T-helper 2 cell (primary cell): Measurements from ENCODE around the gene TM4SF20.
A peak's percentile ranks its signal among the peaks of the same experiment; 100 is the strongest.

Experiments
- DNase-seq, 5 experiments: peaks; one replicate each; pipeline versions ENCODE4 v3.0.0 to v3.0.0-alpha.2; 2012 to 2022
- total RNA-seq, 2 donors: gene quantifications; one replicate each; lab custom pipeline; 2026; lab: John Stamatoyannopoulos, UW

The TM4SF20 gene, protein sequence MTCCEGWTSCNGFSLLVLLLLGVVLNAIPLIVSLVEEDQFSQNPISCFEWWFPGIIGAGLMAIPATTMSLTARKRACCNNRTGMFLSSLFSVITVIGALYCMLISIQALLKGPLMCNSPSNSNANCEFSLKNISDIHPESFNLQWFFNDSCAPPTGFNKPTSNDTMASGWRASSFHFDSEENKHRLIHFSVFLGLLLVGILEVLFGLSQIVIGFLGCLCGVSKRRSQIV
- total RNA-seq = 0 reads per million in 2 donors

DNA sequence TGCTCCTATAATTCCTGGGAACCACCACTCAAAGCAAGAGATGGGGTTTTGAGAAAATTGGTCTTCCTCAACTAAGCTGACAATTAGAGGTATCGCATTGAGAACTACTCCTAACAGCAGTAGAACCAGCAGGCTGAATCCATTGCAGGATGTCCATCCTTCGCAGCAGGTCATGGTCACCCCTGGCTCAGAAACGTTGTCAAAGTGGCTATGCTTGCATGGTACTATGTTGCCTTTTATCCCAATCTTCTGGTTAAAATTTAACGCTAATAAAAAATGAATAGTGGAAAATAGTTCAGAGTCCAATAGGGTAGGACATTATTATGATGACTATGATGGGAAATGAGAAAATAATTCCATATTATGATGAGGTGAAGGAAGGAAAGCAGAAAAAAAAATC, at the start of gene TM4SF20:
Gene TM4SF20, minus strand, starts transcription at position 212 of the 400 bp plus-strand sequence. Its CDS starts 38 bp downstream, at position 174.
- no peak for DNase-seq

DNA sequence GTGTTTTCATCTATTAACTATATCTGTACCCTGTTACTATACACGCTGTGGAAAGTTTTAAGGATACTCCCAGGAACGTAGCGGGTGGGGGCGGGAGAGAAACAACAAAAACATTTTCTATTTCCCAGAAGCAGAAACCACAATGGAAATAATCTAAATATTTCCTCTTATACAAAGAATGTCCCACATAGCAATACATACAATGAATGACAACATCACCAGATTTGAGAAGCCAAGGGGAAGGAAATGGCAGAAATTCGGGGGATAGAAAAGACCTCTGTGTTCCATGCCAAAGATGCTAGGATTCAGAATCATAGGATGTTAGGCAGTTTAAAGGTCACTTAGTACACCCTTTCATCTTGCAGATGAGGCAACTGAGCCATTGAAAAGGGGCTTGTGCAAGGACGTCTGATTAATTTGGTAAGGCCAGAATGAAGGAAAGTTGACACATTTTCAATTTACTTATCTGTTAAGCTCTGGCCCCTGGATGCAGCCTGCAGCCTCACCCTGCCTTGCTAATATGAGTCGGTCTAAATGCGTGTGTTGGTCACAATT, 49.7 kb upstream of the TM4SF20 start:
- DNase-seq = no peak

DNA sequence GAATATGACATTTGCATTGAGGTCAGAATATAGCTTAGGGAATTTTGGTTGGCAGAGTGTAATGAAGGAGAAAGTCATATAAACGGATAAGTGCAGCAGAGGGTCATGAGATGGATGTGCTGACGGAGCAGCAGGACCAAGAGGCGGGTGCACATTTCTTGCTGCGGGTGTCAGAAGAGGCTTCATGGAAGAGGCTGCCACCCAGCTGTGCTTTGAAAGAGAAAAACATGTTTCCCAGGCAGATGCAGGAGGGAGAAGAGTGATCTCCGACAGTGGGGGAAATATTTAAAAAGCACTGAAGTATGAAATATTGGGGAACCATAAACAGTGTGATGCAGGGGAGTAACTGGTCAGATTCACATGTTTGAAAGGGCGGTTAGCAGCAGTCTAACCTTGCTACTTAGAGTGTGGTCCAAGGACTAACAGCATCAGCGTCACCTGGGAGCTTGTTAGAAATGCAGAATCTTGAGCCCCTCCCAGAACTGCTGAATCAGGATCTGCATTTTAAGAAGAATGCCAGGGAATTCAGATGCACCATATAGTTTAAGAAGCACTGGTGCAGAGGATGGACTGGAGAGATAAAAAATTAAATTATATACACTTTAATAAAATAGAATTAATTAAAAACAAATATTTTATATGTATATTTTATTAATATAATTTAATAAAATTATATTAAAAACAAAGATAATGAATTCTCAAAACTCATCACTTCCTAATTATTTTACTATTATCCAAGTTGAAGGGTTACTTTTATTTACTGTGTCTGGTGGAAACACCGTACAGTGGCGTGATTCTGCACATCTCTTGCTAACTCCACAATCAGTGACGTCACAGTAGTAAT, 44.8 kb upstream of the TM4SF20 start:
- DNase-seq = no peak

DNA sequence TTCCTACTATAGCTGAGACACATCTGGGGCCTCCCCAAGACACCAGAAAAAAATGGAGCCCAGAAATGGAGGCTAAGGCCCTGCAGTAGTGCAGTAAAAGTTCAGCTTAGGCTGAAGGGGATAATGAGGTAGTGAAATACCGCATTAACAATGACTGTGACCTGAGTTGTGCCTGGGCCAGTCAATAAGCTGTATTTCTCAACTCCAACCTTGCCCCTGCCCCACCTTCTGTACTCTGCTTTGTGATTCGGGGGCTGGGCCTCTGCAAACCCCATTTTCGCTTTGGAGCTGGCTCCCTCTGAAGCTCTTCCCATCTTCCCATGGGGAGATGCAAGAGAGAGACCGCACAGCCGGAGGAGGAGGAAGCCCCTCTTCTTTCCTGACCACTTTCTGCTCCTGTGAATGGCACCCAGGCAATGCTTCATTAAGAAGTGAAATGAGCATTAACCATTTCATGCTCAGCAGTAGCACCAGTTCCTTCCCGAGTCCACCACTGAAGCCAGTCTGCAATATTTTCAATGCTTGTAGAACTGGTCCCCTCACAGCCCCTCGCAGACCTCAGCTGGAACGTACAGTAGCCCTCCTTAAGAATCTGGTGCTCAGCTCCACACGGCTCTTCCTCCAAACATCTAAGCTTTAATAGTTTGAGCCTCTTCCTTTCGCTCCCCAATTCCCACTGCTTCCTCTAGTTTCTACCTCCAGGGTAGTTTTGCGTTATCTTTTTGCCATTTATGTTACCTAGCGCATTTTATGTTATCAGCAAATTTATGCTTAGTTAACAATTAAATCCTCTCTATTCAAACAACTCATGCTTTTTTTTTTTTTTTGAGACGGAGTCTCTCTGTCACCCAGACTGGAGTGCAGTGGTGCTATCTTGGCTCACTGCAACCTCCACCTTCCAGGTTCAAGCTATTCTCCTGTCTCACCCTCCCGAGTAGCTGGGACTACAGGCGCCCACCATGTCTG, 41.3 kb upstream of the TM4SF20 start:
- DNase-seq = no peak

DNA sequence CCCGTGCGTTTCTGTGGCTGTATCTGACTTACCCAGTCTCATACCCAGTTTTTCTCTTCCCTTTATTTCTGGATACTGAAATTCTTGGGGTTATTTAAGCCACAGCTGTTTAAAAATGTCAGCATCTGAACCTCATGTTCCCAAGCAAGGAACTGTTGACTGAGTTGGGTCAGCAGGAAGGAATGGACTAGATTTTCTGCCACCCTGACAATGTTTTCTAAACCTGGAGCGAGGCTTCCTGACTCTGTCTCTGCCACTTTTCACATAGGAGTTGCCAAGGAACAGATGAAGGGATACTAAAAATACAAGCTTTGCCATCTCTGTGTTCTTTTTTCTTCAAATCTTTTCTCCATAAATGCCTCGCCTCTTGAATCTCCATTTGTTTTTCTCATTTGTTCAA, 37.6 kb upstream of the TM4SF20 start:
- DNase-seq = no peak

DNA sequence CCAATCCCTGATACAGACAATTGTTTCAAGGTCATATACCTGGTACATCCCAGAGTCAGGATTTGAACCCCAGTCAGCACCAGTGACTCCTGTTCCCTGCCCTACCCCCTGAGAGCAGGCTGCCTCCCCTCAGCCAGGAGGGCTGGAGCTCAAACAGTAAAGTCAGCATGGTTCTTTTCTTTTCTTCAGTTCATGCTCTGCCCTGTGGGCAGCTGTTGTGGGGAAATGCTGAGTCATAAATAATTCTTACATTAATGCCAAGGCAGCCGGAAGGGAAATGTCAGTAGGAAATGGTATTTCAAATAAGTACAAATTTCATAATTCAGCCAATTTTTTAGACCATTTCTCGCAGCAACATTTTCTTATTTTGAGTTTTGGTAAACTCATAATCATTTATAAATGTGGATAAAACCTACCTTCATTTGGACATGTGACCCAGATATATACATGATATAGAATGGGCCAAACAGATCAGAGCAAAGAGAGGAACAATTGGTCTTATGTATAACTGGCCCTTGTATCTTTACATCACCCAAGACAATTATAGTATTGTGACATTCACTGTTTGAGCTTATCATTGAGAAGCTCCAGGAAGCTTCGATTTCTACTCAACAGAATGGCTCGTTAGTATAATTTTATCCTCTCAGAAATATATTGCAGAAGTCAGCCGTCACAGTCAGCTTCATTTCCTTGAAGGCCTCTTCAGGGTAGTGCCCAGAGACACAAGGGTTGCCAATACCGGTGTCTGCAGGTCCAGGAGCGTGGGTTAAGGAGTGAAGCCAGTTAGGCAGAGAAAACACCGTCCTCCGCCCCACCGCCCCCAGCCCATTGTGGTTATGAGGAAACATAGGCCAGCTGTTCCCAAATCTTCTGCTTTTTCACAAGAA, 36.7 kb upstream of the TM4SF20 start:
- DNase-seq = peak in 1 of 5 experiments; percentile 11

DNA sequence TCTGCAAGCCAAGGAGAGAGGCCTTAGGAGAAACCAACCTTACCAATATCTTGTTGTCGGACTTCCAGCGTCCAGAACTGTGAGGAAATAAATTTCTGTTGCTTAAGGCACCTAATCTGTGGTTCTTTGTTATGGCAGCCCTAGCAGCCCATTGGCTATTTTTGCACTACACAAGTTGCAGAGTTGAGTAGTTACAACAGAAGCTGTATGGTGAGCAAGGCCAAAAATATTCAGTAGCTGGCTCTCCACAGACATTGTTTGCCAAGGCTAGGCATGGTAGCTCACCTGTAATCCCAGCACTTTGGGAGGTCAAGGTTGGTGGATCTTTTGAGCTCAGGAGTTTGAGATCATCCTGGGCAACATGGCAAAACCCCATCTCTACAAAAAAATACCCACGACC, 35.7 kb upstream of the TM4SF20 start:
- no peak for DNase-seq

DNA sequence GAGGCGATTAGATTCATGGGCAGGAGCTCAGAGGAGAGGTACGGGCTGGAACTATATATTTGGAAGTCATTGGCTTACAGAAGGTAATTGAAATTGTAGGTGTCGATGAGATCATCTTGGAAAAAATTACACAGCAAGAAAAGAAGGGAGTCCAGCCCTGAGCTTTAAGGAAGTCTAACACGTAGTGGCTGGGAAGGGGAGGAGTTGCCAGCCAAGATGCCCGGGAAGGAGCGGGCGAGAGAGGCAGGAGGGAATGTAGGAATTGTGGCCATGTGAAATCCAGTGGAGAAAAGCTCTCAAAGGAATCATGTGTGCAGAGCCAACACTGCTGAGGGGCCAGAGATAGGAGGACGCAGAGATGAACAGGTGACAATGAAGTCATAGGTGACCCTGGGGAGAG, 34.3 kb upstream of the TM4SF20 start:
- DNase-seq = no peak

DNA sequence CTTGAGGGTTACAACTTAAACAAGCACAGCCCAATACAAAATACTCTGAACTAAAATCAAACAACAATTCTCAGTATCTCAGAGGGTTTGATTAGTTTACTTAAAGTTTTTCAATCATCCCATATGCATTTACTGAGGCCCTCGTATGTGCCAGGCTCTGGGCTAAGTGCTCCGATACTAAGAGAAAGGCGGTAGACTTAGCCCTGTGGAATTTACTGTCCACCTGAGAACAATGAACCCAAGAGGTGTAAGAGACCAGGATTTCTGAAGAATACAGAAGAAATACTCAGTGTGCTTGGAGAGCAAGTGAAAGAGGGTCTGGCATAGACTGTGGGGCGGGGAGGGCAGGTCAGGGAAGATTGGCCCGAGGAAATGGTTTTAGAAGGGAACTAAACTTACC, 33.8 kb upstream of the TM4SF20 start:
- no peak for DNase-seq

DNA sequence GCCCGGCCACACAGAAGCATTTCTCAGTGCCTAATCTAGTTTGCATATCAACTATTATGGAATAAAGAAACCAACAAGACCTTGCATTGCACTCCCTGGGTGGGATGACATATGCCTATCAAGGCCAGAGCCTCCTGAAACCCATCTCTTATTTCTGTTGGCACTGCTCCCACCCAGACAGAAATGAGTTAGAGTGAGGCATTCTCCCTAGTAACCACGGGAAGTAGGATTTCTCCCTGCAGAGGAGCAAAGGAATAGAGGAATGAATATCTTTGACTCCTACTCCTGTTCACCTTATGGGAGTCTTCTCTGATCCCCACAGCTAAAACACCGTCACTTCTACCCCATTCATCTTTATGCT, 32.9 kb upstream of the TM4SF20 start:
- no peak for DNase-seq

DNA sequence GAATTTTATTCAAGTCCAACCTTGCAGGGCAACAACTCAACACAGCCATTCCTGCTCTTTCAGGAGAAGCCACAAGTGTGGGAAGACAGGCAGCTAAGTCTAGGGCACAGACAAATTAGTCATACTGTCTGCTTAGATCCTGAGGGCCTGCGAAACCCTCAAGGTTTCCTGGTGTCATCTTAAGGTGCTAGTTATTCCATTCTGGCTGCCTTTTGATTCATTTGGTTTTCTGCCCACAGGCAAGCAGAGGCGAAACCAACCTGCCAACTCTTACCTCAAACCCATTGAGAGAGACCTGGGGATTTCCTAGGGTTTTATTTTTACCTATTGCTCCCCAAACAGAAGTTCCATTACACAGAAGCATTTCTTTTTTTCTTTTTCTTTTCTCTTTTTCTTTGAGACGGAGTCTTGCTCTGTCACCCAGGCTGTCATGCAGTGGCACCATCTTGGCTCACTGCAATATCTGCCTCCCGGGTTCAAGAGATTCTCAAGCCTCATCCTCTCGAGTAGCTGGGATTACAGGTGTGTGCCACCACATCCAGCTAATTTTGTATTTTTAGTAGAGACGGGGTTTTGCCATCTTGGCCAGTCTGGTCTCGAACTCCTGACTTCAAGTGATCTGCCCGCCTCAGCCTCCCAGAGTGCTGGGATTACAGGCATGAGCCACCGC, 32.3 kb upstream of the TM4SF20 start:
- peak in 3 of 5 experiments; percentile 2 to 68 (median 46) for DNase-seq

DNA sequence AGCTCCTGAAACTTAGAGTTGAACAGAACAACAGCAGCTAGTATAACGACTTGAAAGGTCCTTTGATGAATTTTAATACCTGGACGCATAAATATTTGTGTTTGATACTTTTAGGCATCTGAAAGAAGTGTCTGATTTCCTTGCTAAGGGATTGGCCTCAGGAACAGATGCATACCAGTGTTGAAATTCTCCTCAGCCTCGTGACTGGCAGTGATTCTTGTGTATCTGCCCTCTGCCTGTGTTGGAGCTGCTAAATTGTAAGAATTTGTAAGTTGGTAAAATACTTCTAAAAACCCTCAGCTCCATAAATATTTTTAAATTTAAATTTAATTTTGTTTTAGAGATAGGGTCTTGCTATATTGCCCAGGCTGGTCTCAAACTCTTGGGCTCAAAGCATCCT, 31.1 kb upstream of the TM4SF20 start:
- DNase-seq = no peak

DNA sequence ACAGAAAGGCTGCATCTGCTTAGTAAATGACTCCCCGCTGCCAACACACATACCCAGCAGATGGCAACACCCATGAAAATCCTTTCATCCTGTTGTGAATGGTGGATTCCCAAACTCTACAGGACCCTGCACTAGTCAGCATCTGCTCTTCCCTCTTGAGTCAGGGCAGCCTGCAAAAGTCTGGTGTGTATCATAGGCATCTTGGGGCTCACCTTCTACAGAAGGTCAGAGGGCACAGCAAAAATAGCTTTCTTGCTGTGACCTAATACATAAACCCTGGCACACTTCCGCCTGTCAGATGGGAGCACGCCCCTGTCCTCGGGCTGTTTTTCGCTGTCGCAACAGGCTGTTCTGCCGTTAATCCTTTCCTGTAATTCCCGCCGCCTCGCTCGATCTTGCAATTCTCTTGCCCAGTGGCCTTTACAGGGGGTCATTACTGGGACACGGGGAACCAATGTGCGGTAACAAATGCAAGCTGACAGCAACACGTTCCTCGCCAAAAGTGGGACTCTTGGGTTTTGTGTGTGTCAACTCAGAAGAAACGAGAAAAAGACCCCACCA, 28.6 kb upstream of the TM4SF20 start:
- DNase-seq = no peak

DNA sequence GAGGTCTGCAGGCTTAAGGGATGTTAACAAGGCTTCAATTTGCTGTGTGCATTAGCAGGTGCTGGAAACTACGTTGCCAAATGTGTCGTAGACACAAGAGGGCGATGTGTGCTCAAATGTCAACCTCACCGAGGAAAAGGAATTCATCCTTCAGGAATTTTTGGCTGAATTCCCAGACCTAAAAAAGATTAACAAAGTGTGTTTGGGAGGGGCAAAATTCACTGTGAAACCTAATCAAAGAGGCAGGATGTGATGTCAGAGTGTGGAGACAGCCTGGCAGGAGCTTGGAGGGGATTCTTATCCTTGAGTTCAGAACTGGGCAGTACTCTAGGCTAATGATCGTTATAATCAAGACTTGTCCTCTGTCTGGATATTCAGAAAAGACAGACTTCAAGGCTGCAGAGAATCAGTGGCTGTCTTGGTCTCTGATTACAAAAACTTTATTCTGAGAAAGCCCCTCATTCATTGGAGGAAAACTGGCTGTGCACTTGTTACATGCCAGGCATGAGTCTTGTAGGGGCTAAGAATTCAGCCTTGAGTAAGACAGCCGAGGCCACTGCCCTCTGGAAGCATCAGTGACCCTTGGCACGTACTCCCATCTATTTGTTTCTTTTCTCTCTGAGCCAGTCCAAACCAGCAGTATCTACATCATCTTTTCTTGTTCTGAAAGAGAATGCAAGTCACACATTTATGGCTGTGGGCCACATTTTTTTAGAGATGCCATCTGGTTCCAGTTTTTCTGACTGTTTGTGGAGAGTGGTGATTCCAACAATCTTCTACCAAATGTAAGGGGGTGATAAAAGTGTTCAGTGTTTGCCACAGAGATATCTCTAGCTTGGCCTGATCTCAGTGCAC, 27.3 kb upstream of the TM4SF20 start:
- DNase-seq = peak in 1 of 5 experiments; percentile 12

DNA sequence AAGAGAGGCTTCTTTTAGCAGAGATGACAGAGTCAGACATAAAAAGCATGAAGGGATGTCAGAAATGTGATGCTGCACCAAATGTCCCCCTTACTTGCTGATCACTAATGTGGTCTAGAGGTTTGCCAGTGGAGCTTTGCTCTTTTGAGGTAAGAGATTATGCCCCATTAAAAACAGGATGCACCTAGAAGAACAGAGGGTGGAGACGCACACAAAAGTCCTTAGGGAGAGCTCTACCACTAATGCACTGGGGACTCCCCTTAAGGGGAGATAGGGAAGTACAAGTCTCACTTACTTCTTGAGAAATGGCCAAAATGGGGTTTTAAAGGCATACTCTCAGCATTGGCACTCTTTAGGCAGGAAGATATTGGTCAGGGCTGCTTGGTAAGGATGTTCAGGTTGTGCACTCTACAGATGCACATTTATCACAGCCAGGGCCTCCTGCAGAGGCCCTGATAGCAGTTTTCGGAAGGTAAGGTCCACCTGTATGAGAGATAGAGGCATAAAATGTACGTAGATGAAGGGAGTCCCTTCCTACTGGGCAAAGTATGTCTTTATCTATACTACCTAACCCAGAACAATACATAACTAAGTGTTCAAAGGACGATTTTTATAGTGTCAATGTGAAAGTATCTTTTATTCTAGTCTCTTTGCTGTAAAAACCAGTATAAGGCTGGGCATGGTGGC, 25.6 kb upstream of the TM4SF20 start:
- DNase-seq = no peak

DNA sequence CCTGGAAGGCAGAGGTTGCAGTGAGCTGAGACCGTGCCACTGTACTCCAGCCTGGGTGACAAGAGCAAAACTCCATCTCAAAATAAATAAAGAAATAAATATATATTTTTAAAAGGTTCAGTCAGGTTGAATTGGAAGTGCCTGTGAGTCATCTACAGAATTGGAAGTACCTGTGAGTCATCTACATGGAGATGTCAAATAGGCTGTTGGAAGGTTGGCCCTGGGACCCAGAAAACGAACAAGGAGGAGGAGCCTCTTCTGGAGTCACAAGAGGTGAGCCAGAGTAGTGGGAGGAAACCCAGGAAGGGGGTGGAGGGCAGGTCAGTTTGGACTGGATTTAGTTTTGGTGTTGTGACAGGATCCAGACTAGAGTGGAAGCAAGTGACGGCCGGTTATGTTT, 23.9 kb upstream of the TM4SF20 start:
- no peak for DNase-seq

DNA sequence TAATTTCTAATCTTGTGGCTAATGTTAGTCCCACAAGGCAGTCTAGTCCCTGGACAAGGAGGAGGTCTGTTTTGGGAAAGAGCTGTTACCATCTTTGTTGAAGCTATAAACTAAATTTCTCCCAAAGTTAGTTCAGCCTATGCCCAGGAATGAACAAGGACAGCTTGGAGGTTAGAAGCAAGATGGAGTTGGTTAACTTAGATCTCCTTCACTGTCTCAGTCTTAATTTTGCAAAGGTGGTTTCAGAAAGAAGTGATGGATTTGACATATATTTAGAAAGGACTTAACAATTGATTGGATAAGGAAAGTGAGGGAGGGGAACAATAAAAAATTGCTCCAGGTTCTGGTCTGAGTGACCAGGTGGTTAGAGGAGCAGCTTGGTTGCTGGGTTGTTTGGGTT, 23.2 kb upstream of the TM4SF20 start:
- no peak for DNase-seq

DNA sequence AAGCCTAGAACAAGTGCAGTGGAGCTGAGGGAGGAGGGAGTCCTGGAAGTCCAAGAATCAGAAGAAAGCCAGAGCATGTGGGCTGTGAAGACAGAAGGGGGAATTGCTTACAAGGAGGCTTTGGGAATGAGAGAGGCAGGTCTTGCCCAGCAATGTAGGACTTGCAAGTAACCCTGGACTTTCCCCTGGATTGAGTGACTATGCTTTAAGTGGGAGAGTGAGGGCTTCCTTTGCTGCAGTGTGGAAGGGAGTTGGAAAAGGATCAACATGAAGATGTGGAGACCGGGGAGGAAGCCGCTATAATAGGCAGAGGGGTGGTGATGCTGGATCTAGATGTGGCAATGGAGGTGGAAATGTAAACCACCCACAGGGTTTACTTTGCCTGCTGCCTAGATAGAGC, 22.4 kb upstream of the TM4SF20 start:
- DNase-seq = no peak
